NCI-H2107 (cell line): ENCODE results near the gene NBEAL1.
"Not testable (repeated sequence)": the region's sequence is repeated elsewhere in the genome, so short reads cannot be mapped to it uniquely, and the experiment has no call there.

ENCODE experiments used
- DNase-seq: peaks from one replicate; lab custom pipeline; 2025; lab: John Stamatoyannopoulos, UW

The NBEAL1 gene

DNA sequence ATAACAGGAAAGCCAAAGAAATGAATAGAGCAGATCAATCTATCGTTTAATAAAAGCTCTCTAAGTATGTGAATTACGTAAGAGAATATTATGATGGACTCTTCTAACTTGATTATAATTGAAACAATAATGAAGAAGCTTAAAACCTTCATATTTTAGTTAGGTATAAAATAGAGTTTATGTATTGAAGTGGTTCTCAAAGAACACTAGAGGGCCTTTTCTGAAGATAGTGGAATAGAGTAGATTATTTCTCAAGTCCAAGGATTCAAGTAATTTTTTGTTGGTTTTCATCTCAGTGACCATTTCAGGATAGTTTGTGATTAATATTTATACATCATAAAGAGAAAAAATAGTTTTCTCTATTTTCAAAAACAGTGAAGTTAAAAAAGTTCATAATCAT lies 97.7 kb downstream of the NBEAL1 start:
- DNase-seq = no peak

GRCh38 chr2:203115201-203115700 lies 100.6 kb downstream of the NBEAL1 start:
- DNase-seq = not testable (repeated sequence)

DNA sequence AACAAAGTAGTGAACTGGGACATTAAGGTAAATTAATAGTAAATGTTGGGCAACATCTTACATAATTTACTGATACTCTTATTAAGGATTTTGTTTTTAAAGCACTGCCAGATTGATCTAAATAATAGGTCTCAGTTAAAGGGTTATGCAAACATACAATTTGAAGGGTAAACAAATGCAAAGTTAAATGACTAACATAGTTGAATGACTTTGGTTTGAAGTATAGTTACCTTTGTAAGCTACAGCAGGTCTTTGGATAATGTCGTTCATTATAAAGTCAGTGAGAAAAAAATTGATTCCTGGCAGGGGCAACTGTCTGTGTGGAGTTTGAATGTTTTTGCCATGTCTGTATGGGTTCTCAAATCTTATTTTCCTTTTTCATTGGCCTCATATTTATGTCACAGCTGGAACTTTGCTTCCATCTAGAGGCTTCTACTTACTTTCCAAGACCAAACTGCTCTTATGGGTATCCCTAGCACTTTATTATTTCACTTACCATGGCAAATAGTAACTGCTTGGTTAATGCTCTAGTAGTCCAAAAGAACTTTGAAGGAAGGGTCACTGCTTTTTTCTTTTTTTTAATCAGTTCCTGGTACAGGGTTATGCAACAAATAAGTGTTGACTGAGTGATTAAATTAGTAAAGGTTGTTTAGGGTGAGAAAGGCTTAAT lies 107.8 kb downstream of the NBEAL1 start:
- no peak for DNase-seq

DNA sequence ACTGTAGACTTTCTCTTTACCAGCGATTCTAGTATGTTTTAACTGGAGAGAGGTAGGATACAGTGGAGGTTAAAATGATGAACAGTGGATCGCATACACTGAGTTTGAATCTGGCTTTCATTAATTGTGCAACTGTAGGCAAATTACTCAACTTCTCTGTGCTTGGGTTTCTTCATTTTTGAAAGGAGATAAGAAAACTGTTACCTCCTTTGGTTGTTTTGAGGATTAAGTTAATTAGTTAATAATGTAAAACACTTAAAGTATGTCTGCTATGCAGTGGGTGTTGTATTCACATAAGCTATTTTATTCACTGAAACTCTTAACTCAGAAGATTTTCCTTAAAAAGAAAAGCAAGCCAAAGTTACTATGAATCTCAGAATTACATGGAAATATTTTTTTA lies 112.3 kb downstream of the NBEAL1 start:
- DNase-seq = no peak

DNA sequence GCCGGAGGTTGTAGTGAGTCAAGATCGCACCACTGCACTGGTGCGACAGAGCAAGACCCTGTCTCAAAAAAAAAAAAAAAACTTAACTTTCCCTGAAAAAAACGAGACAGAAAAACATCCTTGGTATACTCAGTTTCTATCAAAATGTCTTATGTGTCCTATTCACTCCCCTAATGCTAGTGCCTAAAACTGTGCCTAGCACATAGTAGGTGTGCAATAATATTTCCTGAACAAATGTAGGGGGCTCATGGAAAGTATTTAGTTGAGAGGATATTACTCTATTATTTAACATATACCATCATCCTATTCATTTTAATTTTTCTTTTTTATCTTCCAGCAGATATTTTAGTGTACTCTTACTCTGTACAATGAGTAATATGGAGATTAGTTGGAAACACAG lies 120.4 kb downstream of the NBEAL1 start:
- DNase-seq = no peak

DNA sequence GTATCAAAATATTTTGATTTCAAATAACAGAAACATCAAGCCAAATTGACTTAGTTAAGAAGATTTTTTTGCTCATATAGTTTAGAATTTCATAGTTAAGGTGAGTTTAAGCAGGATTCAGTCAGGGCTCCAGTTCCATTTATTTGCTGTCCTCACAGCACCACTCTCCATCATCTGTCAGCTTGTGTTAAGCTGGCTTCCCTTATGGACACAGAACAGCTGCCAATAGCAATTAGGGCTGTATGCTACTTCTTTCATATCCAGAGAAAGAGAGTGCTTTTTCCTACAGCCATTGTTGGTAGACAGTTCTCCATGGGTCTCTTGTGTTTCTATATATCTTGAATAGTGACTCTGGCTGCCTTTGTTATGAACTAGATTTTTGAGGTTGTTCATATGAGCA lies 128.7 kb downstream of the NBEAL1 start:
- DNase-seq = no peak

DNA sequence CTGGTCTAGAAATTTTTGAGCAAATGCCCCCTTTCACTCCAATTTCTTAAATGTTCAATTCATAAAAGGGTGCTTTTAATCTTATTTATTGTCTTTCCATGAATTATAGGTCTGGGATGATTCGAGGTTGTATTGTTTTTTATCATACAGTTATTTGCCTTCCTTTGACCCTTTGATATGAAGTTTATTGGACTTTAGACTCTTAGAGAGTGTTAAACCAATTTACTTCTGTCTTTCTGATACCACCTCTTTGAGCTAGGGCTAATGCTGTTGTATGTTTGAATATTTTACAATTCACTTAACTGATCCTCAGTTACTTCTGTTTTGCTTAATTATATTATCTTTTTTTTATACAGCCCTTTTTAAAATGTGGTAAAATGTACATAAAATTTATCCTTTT lies 134.5 kb downstream of the NBEAL1 start:
- DNase-seq = no peak

- DNase-seq = no peak
Observed at GRCh38 chr2:203155406-203155805, 140.7 kb downstream of the NBEAL1 start.

DNA sequence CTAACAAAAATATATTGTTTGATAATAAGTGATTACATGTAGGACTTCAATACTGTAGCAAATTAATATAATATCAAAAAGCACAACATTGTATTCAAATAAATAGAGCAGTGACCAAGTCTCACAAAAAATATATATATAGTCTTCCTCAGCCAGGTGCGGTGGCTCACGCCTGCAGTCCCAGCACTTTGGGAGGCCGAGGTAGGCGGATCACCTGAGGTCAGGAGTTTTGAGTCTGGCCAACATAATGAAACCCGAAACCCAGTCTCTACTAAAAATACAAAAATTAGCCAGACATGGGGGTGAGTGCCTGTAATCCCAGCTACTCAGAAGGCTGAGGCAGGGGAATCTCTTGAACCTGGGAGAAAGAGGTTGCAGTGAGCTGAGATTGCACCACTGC lies 148.0 kb downstream of the NBEAL1 start:
- not testable (repeated sequence) for DNase-seq

GRCh38 chr2:203164311-203164935 lies 149.7 kb downstream of the NBEAL1 start:
- DNase-seq = no peak

- DNase-seq = no peak
Observed at GRCh38 chr2:203167751-203168150, 153.1 kb downstream of the NBEAL1 start.

DNA sequence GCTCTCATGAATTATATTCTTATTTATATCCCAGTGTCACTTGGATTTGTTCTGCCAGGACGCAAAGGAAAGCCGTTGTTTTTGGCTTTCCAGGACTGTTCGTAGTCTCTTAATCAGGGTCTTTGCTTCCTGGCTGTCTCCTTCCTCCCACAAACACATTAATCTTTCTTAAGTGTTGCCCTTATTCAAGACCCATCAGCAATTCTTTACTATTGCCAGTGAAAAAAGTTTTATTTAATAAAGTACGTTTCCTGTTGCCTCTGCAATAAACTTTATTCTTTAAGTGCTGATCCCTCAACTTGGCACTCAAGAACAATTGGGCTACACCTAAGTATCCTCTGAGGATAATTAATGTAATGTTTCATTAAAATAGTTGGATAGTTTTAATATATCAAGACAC lies 155.8 kb downstream of the NBEAL1 start:
- DNase-seq = no peak

DNA sequence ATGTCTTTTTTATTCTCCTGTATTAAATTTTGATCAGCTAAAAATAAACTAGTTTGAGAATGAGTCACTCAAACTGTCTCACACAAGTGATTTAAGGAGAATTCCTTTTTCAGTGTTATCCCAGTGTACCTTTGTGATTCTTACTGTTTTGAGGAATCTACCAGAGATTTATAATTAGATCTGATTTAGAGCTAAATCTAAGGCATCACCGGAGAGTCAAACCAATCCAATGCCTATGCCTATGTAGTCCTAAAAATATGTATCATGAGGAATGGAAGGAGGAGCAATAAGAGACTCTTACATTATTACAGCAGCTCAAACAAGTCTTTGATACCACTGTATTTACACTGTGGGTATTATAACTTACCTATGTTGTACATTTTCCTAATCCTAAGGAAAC lies 160.7 kb downstream of the NBEAL1 start:
- no peak for DNase-seq

GRCh38 chr2:203177361-203177760 lies 162.7 kb downstream of the NBEAL1 start:
- DNase-seq = no peak

- DNase-seq = no peak
Observed at GRCh38 chr2:203185864-203186263, 171.2 kb downstream of the NBEAL1 start.

- not testable (repeated sequence) for DNase-seq
Observed at GRCh38 chr2:203190547-203190946, 175.9 kb downstream of the NBEAL1 start.

GRCh38 chr2:203191026-203191425 lies 176.4 kb downstream of the NBEAL1 start:
- not testable (repeated sequence) for DNase-seq

DNA sequence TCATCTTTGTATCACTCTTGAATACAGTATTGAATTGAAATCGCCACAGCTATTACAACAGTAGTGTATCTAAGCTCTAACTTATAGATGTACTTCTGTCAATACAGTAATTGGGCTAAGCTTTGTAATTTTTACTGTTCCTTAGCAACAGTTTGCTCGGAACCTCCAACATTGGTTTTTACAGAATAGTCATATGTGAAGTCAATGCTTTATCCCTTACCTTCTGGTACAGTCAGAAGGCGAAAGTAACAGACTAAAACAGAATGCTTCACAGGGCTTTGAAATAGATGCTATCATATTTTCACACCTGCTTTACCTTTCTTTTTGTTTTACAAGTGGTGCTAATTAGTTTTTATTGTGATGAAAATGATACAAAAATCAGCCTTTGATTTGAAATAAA lies 177.3 kb downstream of the NBEAL1 start:
- no peak for DNase-seq

DNA sequence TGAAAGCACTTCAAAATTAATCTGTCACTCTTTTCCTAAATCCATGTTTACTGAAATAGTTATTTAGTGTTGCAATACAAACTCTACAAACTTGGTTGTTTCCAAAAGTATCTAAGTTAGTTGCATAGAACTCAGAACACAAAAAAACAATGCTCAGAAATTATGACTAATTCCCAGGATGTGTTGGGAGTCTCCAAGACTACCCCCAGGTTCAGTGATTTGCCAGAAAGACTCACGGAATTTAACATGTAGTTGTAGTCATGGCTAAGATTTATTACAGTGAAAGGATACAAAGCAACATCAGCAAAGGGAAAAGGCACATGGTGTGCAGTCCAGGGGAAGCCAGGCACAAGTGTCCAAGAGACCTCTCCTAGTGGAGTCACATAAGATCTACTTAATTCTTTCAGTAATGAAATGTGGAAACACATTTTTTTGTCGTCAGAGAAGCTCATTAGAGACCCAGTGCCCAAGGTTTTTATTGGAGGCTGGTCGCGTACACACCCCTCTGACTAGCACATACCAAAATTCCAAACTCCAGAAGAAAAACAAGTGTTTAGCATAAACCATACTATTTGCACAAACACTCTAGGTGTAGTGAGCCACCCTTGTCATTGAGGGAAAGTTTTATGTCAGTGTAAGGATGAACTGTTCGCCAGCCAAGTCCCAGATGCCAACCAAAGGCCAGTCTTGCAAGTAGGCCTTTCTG lies 180.8 kb downstream of the NBEAL1 start:
- no peak for DNase-seq

DNA sequence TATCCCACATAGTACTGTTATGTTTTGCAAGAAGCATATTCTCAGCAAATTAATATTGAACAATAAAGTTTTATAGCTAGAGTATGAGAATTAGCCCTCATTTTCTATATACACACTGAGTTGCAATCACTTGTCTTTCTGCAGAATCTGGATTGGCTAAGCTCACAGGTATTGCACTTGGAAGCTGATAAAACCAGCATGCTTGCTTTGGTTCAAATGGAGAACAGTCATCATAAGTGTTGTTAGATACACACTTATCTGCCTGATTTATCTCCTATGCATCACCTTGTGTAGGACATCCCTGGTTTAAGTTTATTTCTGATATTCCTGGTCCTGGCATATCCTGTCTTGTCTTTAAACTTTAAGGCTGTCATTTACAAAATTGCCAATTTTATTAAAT lies 186.2 kb downstream of the NBEAL1 start:
- no peak for DNase-seq

- no peak for DNase-seq
Observed at GRCh38 chr2:203201426-203201825, 186.8 kb downstream of the NBEAL1 start.

DNA sequence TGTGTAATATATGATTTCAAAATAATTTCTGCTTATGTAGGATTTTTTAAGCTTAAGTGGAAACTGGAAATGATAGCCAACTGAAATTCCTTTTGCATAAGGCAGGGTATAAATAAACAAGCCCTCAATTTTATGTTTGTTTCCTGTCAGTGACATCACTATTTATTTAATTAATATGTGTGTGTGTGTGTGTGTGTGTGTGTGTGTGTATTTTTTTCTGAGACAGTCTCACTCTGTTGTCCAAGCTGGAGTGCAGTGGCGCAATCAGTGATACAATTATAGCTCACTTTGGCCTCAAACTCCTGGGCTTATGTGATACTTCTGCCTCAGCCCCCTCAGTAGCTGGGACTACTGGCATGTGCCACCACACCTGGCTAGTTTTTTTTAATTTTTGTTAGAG lies 194.9 kb downstream of the NBEAL1 start:
- no peak for DNase-seq

DNA sequence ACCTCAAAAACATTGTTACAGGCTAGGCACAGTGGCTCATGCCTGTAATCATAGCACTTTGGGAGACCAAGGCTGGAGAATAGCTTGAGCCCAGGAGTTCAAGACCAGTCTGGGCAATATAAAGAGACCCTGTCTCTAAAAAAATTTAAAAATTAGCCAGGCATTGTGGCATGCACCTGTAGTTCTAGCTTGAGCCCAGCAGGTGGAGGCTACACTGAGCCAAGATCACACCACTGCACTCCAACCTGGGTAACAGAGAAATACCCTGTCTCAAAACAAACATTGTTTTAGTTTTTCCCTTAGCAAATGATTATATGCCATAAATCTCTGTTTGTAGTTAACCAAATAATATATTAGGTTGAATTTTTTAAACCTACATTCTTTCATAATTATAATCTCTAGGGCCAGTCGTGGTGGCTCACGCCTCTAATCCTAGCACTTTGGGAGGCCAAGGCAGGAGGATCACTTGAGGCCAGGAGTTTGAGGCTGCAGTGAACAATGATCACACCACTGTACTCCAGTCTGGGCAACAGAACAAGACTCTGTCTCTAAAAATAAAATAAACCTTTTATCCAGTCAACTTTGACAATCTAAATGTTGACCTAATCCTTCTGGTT lies 210.9 kb downstream of the NBEAL1 start:
- DNase-seq = no peak
